Measurements from ENCODE around the gene SAMD3.
"Not testable (repeated sequence)": the region's sequence is repeated elsewhere in the genome, so short reads cannot be mapped to it uniquely, and the experiment has no call there.

The SAMD3 gene, protein sequence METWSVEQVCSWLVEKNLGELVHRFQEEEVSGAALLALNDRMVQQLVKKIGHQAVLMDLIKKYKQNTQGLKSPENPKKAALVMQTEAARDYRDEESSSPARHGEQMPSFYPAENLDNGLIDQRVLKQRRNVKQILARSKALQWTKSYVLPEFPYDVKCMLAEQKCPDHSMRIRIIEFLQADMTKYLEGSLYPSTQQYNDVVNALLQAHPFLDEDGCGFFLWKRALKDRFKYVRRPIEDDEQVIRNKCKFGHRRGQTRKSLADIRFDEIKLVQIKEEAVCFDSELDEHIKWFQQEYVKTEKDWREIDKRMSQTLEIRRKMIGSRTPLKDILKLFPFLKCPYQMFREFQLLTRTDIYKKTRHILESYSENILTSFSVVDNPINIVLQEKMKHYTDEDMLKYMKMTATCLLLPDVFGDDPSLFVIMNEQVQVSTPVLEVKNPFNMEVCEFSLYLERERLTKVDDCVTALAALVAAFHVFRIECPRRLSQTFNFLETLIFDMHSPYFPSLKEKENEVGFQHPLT

DNA sequence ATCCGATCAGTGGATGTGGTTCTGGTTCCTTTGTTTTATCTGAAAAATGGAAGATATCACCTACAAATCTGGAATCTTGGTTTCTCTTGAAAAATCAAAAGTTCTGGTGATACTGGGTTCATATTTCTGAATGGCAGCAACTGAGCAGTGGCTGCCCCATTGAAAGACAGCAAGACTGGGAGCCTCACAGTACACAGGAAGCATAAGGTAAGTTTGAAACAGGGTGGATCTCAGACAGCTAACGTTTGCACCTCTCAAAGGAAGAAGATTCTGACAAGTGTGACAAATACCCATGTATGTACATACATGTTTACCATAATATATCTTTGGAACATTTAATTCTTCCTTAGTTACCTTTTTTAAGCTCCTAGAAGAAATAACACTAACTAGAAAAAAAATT, at the start of gene SAMD3:
SAMD3 (minus strand) TSS at position 177 of the 400 bp plus-strand sequence. CDS start 7,678 bp downstream, outside the sequence.
- intact Hi-C loops (cut with DNase I): no loop called here
- DNase-seq: no peak

DNA sequence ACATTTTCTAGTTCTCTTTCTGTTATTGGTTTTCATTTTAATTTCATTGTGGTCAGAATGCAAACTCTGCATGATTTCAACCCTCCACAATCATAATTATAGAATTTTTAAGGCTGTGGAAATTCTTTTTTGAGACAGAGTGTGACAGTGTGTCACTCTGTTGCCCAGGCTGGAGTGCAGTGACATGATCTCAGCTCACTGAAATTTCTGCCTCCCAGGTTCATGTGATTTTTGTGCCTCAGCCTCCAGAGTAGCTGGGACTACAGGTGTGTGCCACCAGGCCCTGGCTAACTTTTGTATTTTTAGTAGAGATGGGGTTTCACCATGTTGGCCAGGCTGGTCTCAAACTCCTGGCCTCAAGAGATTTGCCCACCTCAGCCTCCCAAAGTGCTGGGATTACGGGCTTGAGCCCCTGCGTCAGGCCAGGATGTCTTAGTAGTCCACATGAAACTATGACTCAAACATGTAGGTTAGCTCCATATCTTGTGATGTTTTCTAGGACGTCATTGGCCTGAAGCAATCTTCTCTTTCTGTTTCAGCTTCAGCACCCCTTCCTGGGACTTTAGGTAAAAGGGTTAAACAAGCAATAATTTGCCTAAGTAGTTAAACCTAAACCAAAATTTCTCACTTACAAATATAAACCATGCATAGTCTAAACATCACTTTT, 47.4 kb upstream of the SAMD3 start:
- no peak for DNase-seq
- intact Hi-C loops (cut with DNase I): no loop called here

DNA sequence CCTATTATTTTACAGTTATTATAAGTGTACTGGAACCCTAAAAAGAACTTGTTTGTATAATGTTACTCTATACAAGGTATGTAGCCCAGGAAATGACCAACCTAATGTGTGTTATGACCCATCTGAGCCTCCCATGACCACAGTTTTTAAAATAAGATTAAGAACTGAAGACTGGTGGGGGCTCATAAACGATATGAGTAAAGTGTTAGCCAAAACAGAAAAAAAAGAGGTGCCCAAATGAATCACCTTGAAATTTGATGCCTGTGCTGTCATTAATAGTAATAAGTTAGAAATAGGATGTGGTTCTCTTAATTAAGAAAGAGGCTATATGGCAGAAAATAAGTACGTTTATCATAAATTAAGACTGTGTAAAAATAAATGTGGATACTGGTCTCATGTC, 42.8 kb upstream of the SAMD3 start:
- intact Hi-C loops (cut with DNase I); DNase-seq: not testable (repeated sequence)

GRCh38 chr6:130262008-130262407, 39.3 kb upstream of the SAMD3 start:
- intact Hi-C loops (cut with DNase I): no loop called here

DNA sequence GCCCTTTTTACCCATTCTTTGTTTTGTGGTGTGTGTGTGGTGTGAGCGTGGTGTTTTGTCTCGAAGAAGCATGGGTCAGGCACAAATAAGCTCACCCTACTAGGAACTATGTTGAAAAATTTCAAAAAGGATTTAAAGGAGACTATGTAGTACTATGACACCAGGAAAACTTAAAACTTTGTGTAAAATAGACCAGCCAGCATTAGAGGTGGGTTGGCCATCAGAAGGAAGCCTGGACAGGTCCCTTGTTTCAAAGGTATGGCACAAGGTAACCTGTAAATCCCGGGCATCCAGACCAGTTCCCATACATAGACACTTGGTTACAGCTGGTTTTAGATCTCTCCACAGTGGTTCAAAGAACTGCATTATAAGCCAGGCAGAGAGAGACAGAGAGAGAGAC, 38.8 kb upstream of the SAMD3 start:
- intact Hi-C loops (cut with DNase I): not testable (repeated sequence)

More at GRCh38 chr6:130262008-130262407, 39.3 kb upstream of the SAMD3 start:
- no peak for DNase-seq

GRCh38 chr6:130260614-130261241, 38.0 kb upstream of the SAMD3 start:
- intact Hi-C loops (cut with DNase I); DNase-seq: not testable (repeated sequence)

More for the DNA sequence above, 38.8 kb upstream of the SAMD3 start:
- DNase-seq: not testable (repeated sequence)

DNA sequence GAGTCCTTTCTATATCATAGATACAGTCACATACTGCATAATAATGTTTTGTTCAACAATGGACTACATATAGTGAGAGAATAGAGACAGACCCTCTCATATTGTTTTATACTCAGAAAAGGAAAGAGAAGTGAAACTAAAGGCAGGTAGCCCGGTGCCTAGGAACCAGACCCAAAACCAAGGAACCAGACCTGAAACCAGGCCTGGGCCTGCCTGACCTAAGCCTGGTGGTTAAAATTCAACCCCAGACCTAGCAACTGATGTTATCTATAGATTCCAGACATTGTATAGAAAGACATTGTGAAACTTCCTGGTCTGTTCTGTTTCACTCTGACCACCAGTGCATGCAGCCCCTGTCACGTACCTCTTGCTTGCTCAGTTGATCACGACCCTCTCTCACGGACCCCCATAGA, 37.3 kb upstream of the SAMD3 start:
- intact Hi-C loops (cut with DNase I); DNase-seq: not testable (repeated sequence)

GRCh38 chr6:130259557-130259956, 36.8 kb upstream of the SAMD3 start:
- intact Hi-C loops (cut with DNase I): no loop called here
- no peak for DNase-seq

DNA sequence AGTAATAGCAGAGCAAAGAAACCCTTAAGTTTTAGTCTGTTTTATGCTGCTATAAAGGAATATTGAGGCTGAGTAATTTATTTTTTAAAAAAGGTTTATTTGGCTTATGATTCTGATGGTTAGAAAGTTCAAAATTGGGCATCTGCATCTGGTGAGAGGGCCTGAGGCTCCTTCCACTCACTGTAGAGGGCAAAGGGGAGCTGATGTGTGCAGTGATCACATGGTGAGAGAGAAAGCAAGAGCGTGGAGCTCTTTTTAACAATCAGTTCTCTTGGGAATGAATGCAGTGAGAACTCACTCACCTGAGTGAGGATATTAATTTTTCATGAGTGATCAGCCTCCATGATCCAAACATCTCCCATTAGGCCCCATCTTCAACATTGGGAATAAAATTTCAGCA, 36.4 kb upstream of the SAMD3 start:
- intact Hi-C loops (cut with DNase I): no loop called here

DNA sequence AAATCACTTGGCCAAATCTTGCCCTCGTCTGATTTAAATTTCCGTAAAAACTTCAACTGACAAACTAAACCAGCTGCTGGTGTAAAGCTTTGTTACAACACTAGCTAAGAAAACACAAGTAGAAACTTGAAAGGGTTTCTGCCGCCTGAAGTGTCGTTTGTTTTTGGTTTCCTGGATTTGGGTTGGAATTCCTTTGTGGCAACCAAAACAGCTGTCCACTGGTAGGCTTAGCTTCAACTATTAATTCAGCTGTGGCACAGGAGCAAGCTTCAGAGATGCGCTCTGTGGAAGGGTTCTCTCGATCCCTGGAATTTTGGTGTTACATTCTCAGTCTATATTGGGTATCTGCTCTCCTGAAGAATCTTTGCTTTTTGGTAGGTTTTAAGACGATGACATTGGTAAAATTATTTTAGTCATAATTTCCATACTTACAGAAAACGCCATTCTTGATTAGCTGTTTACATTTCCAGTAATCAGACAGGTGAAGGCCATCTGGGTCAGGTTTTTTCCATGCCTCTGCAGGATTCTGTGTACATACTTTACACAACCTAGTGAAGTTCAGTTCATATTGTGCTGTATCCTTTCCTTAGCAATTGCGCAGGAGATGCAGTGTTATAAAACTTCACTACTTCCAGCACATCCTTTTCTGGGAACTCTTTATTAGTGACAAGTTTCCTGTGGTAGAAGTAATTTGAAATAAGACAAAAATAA, 29.9 kb upstream of the SAMD3 start:
- DNase-seq: no peak
- intact Hi-C loops (cut with DNase I): no loop called here

More for the DNA sequence above, 36.4 kb upstream of the SAMD3 start:
- no peak for DNase-seq

DNA sequence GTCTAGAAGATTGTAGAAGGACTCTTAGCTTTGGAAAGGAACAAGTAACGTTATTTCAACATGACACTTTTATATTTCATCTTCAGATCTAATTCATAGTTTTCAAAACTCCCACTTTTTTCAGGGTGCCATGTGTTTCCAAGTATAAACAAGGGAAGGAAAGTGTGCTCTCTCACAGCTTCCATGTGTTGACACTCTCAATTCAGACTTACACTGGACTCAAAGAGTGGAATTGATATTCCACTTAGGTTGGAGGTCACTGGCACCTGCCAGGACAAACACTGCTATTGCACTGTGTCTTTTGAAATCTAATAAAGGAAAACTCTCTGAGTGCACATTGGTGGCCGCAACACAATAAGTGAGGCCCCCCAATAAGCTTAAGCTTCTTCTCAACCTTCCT, 22.5 kb upstream of the SAMD3 start:
- no peak for DNase-seq
- intact Hi-C loops (cut with DNase I): no loop called here

DNA sequence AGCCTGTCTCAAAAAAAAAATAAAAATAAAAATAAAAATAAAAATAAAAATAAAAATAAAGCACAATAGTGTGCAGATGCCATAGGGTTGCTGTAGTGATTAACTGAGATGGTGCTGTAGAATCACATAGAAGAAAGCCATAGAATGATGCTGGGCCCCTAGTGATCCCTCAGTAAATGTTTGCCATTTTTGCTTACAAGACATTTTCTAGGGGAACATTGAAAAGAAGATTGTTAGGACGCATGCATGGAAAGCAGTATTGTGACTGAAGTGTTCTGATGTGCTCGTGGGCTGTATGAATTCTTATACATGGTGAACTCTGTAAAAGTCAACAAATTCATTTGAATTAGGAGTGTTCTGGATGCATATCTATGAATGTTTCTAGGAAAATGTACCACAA, 22.0 kb upstream of the SAMD3 start:
- DNase-seq: no peak
- intact Hi-C loops (cut with DNase I): no loop called here

GRCh38 chr6:130240232-130240631, 17.5 kb upstream of the SAMD3 start:
- no peak for DNase-seq
- intact Hi-C loops (cut with DNase I): no loop called here

- no peak for DNase-seq
These were observed 17.0 kb upstream of the SAMD3 start for GRCh38 chr6:130239755-130240154.

GRCh38 chr6:130233330-130233729, 10.6 kb upstream of the SAMD3 start:
- intact Hi-C loops (cut with DNase I): no loop called here
- DNase-seq: no peak

More at GRCh38 chr6:130239755-130240154, 17.0 kb upstream of the SAMD3 start:
- intact Hi-C loops (cut with DNase I): no loop called here

GRCh38 chr6:130230531-130230930, 7.8 kb upstream of the SAMD3 start:
- intact Hi-C loops (cut with DNase I); DNase-seq: not testable (repeated sequence)

DNA sequence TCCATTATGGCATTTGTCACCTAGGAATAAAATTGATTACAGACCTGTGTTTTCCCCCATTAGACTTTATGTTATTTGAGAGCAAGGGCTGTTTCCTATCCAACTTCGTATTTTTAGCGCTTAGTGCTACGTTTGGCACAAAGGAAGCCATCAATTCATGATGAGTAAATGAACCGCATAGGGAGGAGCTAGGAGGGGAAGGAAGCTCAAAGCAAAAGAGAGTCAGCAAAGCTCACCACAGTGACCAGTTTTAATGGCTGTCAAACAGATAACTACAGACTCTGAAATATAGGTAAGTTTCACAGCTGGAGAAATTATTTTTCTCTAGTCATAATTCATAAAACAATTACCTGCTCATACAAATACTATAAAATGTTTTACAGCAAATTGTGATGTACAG, 6.9 kb upstream of the SAMD3 start:
- intact Hi-C loops (cut with DNase I): no loop called here
- no peak for DNase-seq

DNA sequence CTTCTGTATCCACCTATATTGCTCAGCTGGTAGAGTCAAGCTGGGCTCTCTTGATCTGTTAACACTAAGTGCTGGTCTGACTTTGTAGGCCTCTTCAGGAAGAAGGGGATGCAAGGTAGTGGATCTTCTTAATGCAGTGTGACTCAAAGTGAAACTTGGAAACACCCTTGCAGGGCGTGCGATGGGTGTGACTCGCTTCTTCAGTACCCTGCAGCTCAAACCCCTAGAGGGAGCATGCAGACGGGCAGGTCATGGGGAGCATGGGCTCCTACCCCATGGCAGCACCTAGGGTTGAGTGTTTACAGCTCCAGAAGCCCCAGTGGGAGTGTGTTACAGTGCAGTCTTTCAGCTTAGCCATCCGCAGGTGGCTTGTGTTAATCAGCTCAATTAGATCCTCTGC, 757 bp upstream of the SAMD3 start:
- DNase-seq: no peak

GRCh38 chr6:130218134-130218533, 4.6 kb downstream of the SAMD3 start:
- no peak for DNase-seq
- intact Hi-C loops (cut with DNase I): no loop called here

More for the DNA sequence above, 757 bp upstream of the SAMD3 start:
- intact Hi-C loops (cut with DNase I): no loop called here
